K562 (cell line): ENCODE results near the gene FKBP15. TPM values are rescaled to one million over a fixed set of nuclear protein-coding genes. Genes with fewer than 3 reads are reported as not detected.

Source experiments
- ATAC-seq: fragments of 200-7000 bp; cut with Tn5 transposase; 3 replicates; pipeline ENCODE4 v1.9.1; 2020; ENCODE audit warnings: moderate library complexity
- BruUV-seq: library from RNA; stranded (reverse); fragments of 400-500 nt; replicated peaks from 2 replicates; lab custom pipeline; 2021; lab: Mats Ljungman, UMichigan
- CTCF ChIA-PET: fragments of 300-600 bp; formaldehyde crosslinking; extraction: SDS; loops from one replicate; lab custom pipeline; 2021; ENCODE audit warnings: low intra/inter-chr PET ratio; lab: Yijun Ruan, JAX
- POLR2A ChIA-PET: fragments of 300-600, 350-650 bp; sonication (Branson Sonifier 250); formaldehyde crosslinking; extraction: SDS; loops from one replicate; lab custom pipeline; 2021; ENCODE audit warnings: antibody characterized with exemption, inconsistent platforms; lab: Yijun Ruan, JAX
- DNase-seq, 4 experiments: peaks; one replicate each; pipeline versions ENCODE4 v3.0.0 to v3.0.0-alpha.2; 2011 to 2018; ENCODE audit warnings: low spot score in 3 of 4, mixed read lengths in 3 of 4; ENCODE audit errors: extremely low read depth in 1 of 4
- FAIRE-seq: peaks from 2 replicates; lab custom pipeline; 2011; peaks lifted over from hg19 to GRCh38; lab: Jason Lieb, UNC
- H2AFZ ChIP-seq: 2 replicates; pipeline ENCODE4 v1.6.0; 2011; ENCODE audit warnings: low read depth, low read length, control low read depth, inconsistent platforms
- H3K27ac ChIP-seq: fragments of 200-600 bp; 3 replicates; pipeline ENCODE4 v1.8.0; 2011; ENCODE audit warnings: low read depth, mild to moderate bottlenecking, control low read depth, inconsistent platforms, low read length, moderate library complexity, mixed read lengths; ENCODE audit errors: extremely low read depth
- H3K27me3 ChIP-seq, 2 experiments: fragments of 300-600 bp in 1 of 2; 2 replicates in 1 of 2; 3 replicates in 1 of 2; pipeline versions ENCODE4 v1.6.0 to v1.8.0; 2011; ENCODE audit warnings: inconsistent platforms in 2 of 2, low read length in 2 of 2, mild to moderate bottlenecking in 1 of 2, mixed read lengths in 1 of 2, moderate library complexity in 1 of 2; ENCODE audit not compliant: control insufficient read depth in 2 of 2, insufficient read depth in 2 of 2
- H3K36me3 ChIP-seq: fragments of 300-600 bp; 3 replicates; pipeline ENCODE4 v1.8.0; 2011; ENCODE audit warnings: mild to moderate bottlenecking, low read length, inconsistent platforms; ENCODE audit not compliant: control insufficient read depth, insufficient read depth
- H3K4me1 ChIP-seq, 2 experiments: fragments of 200-600 bp in 1 of 2; replicated peaks in 1 of 2; 2 replicates in 1 of 2; 3 replicates in 1 of 2; pipeline versions ENCODE4 v1.5.1 to v1.8.0; 2011; ENCODE audit warnings: inconsistent platforms in 2 of 2, low read length in 2 of 2, mild to moderate bottlenecking in 1 of 2, mixed read lengths in 1 of 2, moderate library complexity in 1 of 2; ENCODE audit not compliant: control insufficient read depth in 2 of 2, insufficient read depth in 2 of 2
- H3K4me2 ChIP-seq: 2 replicates; pipeline ENCODE4 v1.6.1; 2011; ENCODE audit warnings: low read length, control low read depth, inconsistent platforms, mixed read lengths; ENCODE audit not compliant: insufficient read depth
- H3K4me3 ChIP-seq: fragments of 200-600 bp; sonication (generic), shearing (Covaris generic); 2 replicates; pipeline ENCODE4 v1.5.1; 2016; ENCODE audit warnings: control low read depth, inconsistent platforms
- H3K79me2 ChIP-seq: fragments of 200-600 bp; 3 replicates; pipeline ENCODE4 v1.8.0; 2011; ENCODE audit warnings: low read length, inconsistent platforms; ENCODE audit not compliant: control insufficient read depth, insufficient read depth
- H3K9ac ChIP-seq, 2 experiments: 2 replicates each; pipeline versions ENCODE4 v1.6.0 to v1.6.1; 2011; ENCODE audit warnings: low read depth in 2 of 2, low read length in 2 of 2, control low read depth in 1 of 2, inconsistent platforms in 1 of 2, mild to moderate bottlenecking in 1 of 2, mixed read lengths in 1 of 2; ENCODE audit not compliant: insufficient read depth in 1 of 2
- H3K9me1 ChIP-seq: one replicate; pipeline ENCODE4 v1.6.0; 2011; ENCODE audit warnings: inconsistent platforms, mild to moderate bottlenecking, low read length, moderate library complexity; ENCODE audit not compliant: control insufficient read depth, insufficient read depth
- H3K9me3 ChIP-seq: replicated peaks from 2 replicates; pipeline ENCODE4 v1.5.1; 2011; ENCODE audit warnings: low read depth, low read length, inconsistent platforms; ENCODE audit not compliant: control insufficient read depth, insufficient read depth
- H4K20me1 ChIP-seq: replicated peaks from 2 replicates; pipeline ENCODE4 v1.6.1; 2011; ENCODE audit warnings: low read length, inconsistent platforms, mixed read lengths; ENCODE audit not compliant: control insufficient read depth, insufficient read depth
- CUX1 ChIP-seq: fragments of 200-800 bp; sonication (Bioruptor generic); IDR thresholded peaks from 2 replicates; pipeline ENCODE4 v1.6.1; 2016; ENCODE audit warnings: missing genetic modification characterization, missing compliant biosample characterization
- GABPB1 ChIP-seq: sonication (generic); formaldehyde crosslinking; IDR thresholded peaks from 2 replicates; pipeline ENCODE4 v1.8.0; 2022; ENCODE audit warnings: mild to moderate bottlenecking, missing genetic modification reagents
- MAFF ChIP-seq: IDR thresholded peaks from 2 replicates; pipeline ENCODE4 v1.6.1; 2012; ENCODE audit warnings: low read length, improper control_type of control experiment
- MCM2 ChIP-seq: fragments of 450-650 bp; IDR thresholded peaks from 2 replicates; pipeline ENCODE4 v1.6.1; 2017; ENCODE audit warnings: low read depth, mild to moderate bottlenecking
- ZNF699 ChIP-seq: fragments of 250-450 bp; sonication (Bioruptor Pico); IDR thresholded peaks from 2 replicates; pipeline ENCODE4 v1.8.0; 2021; ENCODE audit warnings: mild to moderate bottlenecking, moderate library complexity; ENCODE audit not compliant: insufficient replicate concordance
- WGBS: fragments of 100-300 bp; shearing (Covaris generic); methylation state at CpG from one replicate; pipeline ENCODE4 v1.1.6; 2016; ENCODE audit warnings: low coverage, mixed read lengths; ENCODE audit not compliant: insufficient coverage; ENCODE audit errors: missing lambda C conversion rate; 5-methylcytosine and 5-hydroxymethylcytosine counted together
- in situ Hi-C: fragments of 300-500 bp; cut with MboI; formaldehyde crosslinking; loops from 4 replicates; pipeline ENCODE4 v1.15.0; 2018; ENCODE audit warnings: inconsistent platforms, mixed read lengths
- intact Hi-C: fragments of 100-400 bp; cut with micrococcal nuclease; formaldehyde crosslinking; loops from 2 replicates; pipeline ENCODE4 v1.14.2; 2022
- polyA plus RNA-seq, 8 experiments: library from polyadenylated mRNA; depleted of rRNA in 4 of 8; stranded (reverse) in 5 of 8; unstranded in 3 of 8; fragments of >200 nt; fragmentation: Nextera tagmentation in 2 of 8; fragmentation: Illumina TruSeq in 1 of 8; extraction: Ambion mirVana in 2 of 8; extraction: Trizol in 1 of 8; gene quantifications; 2 replicates each; pipeline versions ENCODE4 v1.2.1 to v1.2.3, GENCODE V29; 2011 to 2014; ENCODE audit warnings: inconsistent platforms in 1 of 8, missing spikeins in 1 of 8
- total RNA-seq, 7 experiments: library from RNA; depleted of rRNA in 6 of 7; stranded (reverse); fragments of >200 nt in 6 of 7; fragmentation: Illumina TruSeq in 2 of 7; extraction: Trizol in 2 of 7; gene quantifications; 2 replicates each; pipeline versions ENCODE4 v1.2.1 to v1.2.3, GENCODE V29; 2011 to 2021; ENCODE audit warnings: low replicate concordance in 1 of 7

Gene FKBP15
- total and polyA plus RNA-seq, 9 of the 15 experiments (the other 6 are each of a cell fraction or from before 2014, with no cell fraction given), result 8.7 to 38.0 (median 18.9) TPM

- TF ChIP-seq MAFF, result no peak
- TF ChIP-seq GABPB1 (CRISPR knock-in tag), result no peak
- no peak for TF ChIP-seq CUX1 (CRISPR knock-in tag)
- TF ChIP-seq MCM2, result no peak
Measured at GRCh38 chr9:113153599-113153998, 67.5 kb downstream of the FKBP15 start (continued).

GRCh38 chr9:113152699-113153098, 68.4 kb downstream of the FKBP15 start:
- no TSS peak for BruUV-seq
- no peaks in the 10 kb centered on the region for H4K20me1 ChIP-seq
- POLR2A ChIA-PET, result no interaction called here
- H3K27me3 ChIP-seq, result no peaks in the 10 kb centered on the region
- intact Hi-C loops (no loop called here), in situ Hi-C loops (no loop called here)
- WGBS, result 71% methylated on average over 3 of the region's 3 CpGs
- no peak overlapping the region for H3K27ac ChIP-seq
- no peaks in the 10 kb centered on the region for H3K9me3 ChIP-seq
- DNase-seq, result peak in 2 of 4 experiments; percentile 49 to 57
- no peak overlapping the region for H3K4me2 ChIP-seq
- no peaks in the 10 kb centered on the region for H3K79me2 ChIP-seq
- H3K36me3 ChIP-seq, result no peaks in the 10 kb centered on the region
- peaks cover 11 to 14% of the 10 kb centered on the region in 2 experiments; a peak in 4 of 5 replicates for H3K4me1 ChIP-seq
- TF ChIP-seq ZNF699, result no peak
- H3K4me3 ChIP-seq, result no peak overlapping the region
- no peak for ATAC-seq
- H3K9me1 ChIP-seq, result no peaks in the 10 kb centered on the region
- no peak for FAIRE-seq
- no peak overlapping the region for H3K9ac ChIP-seq
- no peak overlapping the region for H2AFZ ChIP-seq
- CTCF ChIA-PET, result no interaction called here
